Suprapubic skin (tissue), 4 donors: ENCODE measurements around the gene ING2. TPM values are rescaled to one million over a fixed set of nuclear protein-coding genes. Genes with fewer than 3 reads are reported as not detected.

ENCODE experiments used
- DNase-seq, 2 donors: peaks; one replicate each; pipeline ENCODE4 v3.0.0-alpha.2; 2019; ENCODE audit warnings: low spot score in 2 of 2
- H3K27ac ChIP-seq: fragments of 200-600 bp; sonication (generic); one replicate; pipeline ENCODE4 v1.5.1; 2019
- H3K27me3 ChIP-seq: fragments of 200-600 bp; sonication (generic); one replicate; pipeline ENCODE4 v1.5.1; 2019
- H3K36me3 ChIP-seq: fragments of 200-600 bp; sonication (generic); one replicate; pipeline ENCODE4 v1.5.1; 2019
- H3K4me1 ChIP-seq: fragments of 200-600 bp; sonication (generic); one replicate; pipeline ENCODE4 v1.5.1; 2019
- H3K4me3 ChIP-seq: fragments of 200-600 bp; sonication (generic); one replicate; pipeline ENCODE4 v1.5.1; 2019; ENCODE audit warnings: mild to moderate bottlenecking
- H3K9me3 ChIP-seq: fragments of 200-600 bp; sonication (generic); one replicate; pipeline ENCODE4 v1.5.1; 2019
- EP300 ChIP-seq: sonication (generic); formaldehyde crosslinking; IDR thresholded peaks from one replicate; pipeline ENCODE4 v1.6.1; 2017; ENCODE audit warnings: antibody characterized with exemption
- POLR2A ChIP-seq, 2 donors: fragments of 450-650 bp; IDR thresholded peaks; one replicate each; pipeline ENCODE4 v1.6.1; 2017; ENCODE audit warnings: antibody characterized with exemption in 2 of 2, mild to moderate bottlenecking in 2 of 2, moderate library complexity in 2 of 2
- POLR2AphosphoS5 ChIP-seq, 3 donors: sonication (generic); formaldehyde crosslinking; IDR thresholded peaks; one replicate each; pipeline ENCODE4 v1.6.1; 2017; ENCODE audit warnings: antibody characterized with exemption in 3 of 3
- WGBS: methylation state at CpG from one replicate; pipeline ENCODE4 v1.1.5; 2018; 5-methylcytosine and 5-hydroxymethylcytosine counted together
- total RNA-seq, 4 donors: library from RNA; depleted of rRNA; stranded (reverse); fragments of >200 nt; gene quantifications; one replicate each; pipeline ENCODE4 v1.1.0, GENCODE V29; 2016
- TF ChIP-seq, protein P1 (sequence below), 2 donors: fragments of 200-600 bp in 1 of 2; fragments of 450-650 bp in 1 of 2; sonication (generic) in 1 of 2; IDR thresholded peaks; one replicate each; pipeline ENCODE4 v1.5.1; 2016 to 2019; ENCODE audit warnings: antibody characterized with exemption in 2 of 2, mild to moderate bottlenecking in 1 of 2, moderate library complexity in 1 of 2

ING2 gene
- total RNA-seq, 4 donors from 2014 or later: 9.9 to 21.2 (median 18.8) TPM

DNA sequence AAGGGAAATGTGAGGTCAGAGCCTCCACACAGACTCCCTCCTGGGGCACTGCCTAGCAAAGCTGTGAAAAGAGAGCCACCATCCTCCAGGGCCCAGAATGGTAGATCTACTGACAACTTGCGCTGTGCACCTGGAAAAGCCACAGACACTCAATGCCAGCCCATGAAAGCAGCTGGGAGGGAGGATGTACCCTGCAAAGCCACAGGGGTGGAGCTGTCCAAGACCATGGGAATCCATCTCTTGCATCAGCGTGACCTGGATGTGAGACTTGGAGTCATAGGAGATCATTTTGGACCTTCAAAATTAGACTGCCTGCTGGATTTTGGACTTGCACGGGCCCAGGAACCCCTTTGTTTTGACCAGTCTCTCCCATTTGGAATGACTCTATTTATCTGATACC is 37.6 kb upstream of the ING2 start:
- peaks cover 8% of the 10 kb centered on the region for H3K4me1 ChIP-seq
- 88% methylated on average over 2 of the region's 3 CpGs for WGBS

DNA sequence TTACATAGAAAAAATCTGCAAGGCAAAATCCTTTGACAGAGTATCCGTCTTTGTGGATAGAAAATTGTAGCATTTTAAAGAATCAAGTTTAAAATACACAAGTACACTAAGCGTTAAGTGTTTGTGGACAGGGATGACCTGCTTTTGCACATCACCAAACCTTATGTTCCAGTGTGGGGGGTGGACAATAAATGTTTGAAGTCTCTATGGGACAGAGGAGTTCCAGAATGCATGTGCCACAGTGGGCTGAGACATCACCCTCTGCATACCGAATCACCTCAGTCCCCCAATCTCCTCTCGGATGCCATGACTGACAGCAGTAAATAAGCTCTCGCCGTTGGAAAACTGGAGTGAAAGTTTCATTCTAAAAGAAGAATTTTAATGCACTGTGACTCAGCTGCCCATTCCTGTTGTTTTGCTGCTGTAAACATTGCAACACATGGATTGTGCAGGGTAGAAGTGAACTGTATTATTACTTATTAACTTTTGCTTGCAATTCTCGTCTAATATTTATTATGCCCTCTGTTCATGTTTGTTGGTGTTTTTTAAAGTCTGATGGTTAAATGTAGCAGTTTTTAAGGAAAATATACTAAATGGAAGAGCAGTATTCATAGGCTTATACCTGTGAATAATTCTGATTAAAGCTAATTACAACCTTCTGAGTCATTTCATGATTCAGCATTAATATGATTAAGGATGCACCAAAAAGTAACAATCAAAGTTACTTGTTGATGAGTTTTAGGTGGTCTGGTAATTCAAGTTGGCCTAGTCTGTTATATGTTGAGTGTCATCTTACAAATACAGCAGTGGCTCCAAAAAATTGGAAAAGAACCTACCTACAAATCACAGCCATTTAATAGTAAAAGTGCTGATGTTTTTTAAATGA is 36.4 kb upstream of the ING2 start:
- H3K4me3 ChIP-seq: no peak overlapping the region
- no peak for DNase-seq
- no peaks in the 10 kb centered on the region for H3K36me3 ChIP-seq
- WGBS: 74% methylated on average over 7 of the region's 7 CpGs
- peaks cover 10% of the 10 kb centered on the region for H3K4me1 ChIP-seq
- TF ChIP-seq POLR2A (IDR thresholded peaks at IDR 0.05) (no peak), POLR2AphosphoS5 (IDR thresholded peaks at IDR 0.05) (no peak), EP300 (no peak)
- TF ChIP-seq, protein P1, sequence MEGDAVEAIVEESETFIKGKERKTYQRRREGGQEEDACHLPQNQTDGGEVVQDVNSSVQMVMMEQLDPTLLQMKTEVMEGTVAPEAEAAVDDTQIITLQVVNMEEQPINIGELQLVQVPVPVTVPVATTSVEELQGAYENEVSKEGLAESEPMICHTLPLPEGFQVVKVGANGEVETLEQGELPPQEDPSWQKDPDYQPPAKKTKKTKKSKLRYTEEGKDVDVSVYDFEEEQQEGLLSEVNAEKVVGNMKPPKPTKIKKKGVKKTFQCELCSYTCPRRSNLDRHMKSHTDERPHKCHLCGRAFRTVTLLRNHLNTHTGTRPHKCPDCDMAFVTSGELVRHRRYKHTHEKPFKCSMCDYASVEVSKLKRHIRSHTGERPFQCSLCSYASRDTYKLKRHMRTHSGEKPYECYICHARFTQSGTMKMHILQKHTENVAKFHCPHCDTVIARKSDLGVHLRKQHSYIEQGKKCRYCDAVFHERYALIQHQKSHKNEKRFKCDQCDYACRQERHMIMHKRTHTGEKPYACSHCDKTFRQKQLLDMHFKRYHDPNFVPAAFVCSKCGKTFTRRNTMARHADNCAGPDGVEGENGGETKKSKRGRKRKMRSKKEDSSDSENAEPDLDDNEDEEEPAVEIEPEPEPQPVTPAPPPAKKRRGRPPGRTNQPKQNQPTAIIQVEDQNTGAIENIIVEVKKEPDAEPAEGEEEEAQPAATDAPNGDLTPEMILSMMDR (IDR thresholded peaks at IDR 0.05): no peak
- no peaks in the 10 kb centered on the region for H3K27me3 ChIP-seq
- no peak overlapping the region for H3K27ac ChIP-seq
- H3K9me3 ChIP-seq: no peaks in the 10 kb centered on the region

More for the DNA sequence above, 37.6 kb upstream of the ING2 start:
- TF ChIP-seq EP300: no peak
- TF ChIP-seq POLR2AphosphoS5 (IDR thresholded peaks at IDR 0.05): no peak
- TF ChIP-seq, protein P1 (IDR thresholded peaks at IDR 0.05): no peak
- no peaks in the 10 kb centered on the region for H3K27me3 ChIP-seq
- DNase-seq: no peak
- no peaks in the 10 kb centered on the region for H3K36me3 ChIP-seq
- no peak overlapping the region for H3K27ac ChIP-seq
- no peak overlapping the region for H3K4me3 ChIP-seq
- no peaks in the 10 kb centered on the region for H3K9me3 ChIP-seq

DNA sequence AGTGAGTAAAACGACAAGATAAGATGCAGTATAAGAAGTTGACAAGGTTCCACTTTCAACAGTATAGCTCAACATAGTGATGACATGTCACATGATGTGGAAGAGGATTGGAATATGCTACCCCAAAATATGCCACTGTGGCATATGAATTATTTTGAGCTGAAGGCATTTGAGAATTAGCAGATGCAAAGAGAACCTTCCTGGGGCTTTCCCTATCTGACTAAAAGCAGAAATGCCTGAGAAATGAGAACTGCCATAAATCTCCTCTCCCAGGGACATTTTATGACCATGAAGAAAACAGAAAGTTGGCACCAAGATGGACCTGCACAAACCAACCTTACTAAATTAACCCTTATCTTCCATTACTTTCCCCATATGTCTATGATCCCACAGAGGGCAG is 35.6 kb upstream of the ING2 start:
- 97% methylated on average over 1 of the region's 1 CpG for WGBS
- Histone ChIP-seq H3K36me3 (no peaks in the 10 kb centered on the region), H3K27ac (no peak overlapping the region), H3K9me3 (no peaks in the 10 kb centered on the region), H3K4me1 (peaks cover 10% of the 10 kb centered on the region), H3K4me3 (no peak overlapping the region), H3K27me3 (no peaks in the 10 kb centered on the region)
- DNase-seq: no peak
- TF ChIP-seq POLR2A (IDR thresholded peaks at IDR 0.05): no peak
- TF ChIP-seq, protein P1 (IDR thresholded peaks at IDR 0.05): no peak
- TF ChIP-seq POLR2AphosphoS5 (IDR thresholded peaks at IDR 0.05): no peak
- TF ChIP-seq EP300: no peak

DNA sequence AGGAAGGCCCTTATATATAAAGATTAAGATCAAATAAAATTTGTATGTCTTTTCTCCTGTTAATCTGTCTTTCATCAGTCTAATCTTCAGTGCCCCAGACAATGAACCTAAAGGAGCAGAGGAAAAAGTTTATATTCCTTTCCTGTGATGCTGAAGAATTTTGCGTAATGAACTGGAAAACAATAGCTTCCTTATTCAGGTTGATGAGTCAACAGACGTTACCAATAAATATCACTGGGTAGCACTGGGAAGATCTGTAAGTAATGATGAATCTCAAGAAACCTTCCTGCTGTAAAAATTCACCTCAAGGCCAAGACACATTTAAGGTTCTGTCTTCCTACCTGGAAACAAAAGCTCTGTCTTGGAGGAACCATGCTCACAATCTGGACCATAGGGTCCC is 34.9 kb upstream of the ING2 start:
- Histone ChIP-seq H3K36me3 (no peaks in the 10 kb centered on the region), H3K9me3 (no peaks in the 10 kb centered on the region), H3K27me3 (no peaks in the 10 kb centered on the region), H3K4me3 (no peak overlapping the region), H3K27ac (no peak overlapping the region), H3K4me1 (peaks cover 10% of the 10 kb centered on the region)
- DNase-seq: no peak
- 69% methylated on average over 2 of the region's 2 CpGs for WGBS
- no peak for TF ChIP-seq POLR2AphosphoS5 (IDR thresholded peaks at IDR 0.05)
- TF ChIP-seq POLR2A (IDR thresholded peaks at IDR 0.05): no peak
- no peak for TF ChIP-seq EP300

DNA sequence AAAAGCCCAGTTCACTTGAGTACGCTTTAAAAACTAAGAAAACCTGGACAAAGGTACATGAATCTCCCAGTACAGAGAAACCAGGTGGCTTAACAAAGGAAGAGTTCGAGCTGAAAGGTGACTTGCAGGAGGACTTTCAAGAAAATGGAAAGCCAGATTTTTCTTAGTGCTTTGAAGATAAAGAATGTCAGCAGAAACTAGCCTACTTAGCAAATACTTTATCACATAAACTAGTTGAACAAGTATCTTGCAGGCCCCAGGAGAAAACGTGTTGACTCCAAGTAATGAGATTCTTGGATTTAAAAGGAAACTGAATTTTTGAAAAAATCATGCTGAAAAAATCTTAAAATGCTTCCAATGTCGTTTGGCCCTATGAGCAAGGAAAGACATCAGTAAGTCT is 34.0 kb upstream of the ING2 start:
- no peak for DNase-seq
- H3K27me3 ChIP-seq: no peaks in the 10 kb centered on the region
- peaks cover 10% of the 10 kb centered on the region for H3K4me1 ChIP-seq
- WGBS: 57% methylated on average over 4 of the region's 4 CpGs
- TF ChIP-seq, protein P1 (IDR thresholded peaks at IDR 0.05): no peak
- TF ChIP-seq POLR2AphosphoS5 (IDR thresholded peaks at IDR 0.05) (no peak), POLR2A (IDR thresholded peaks at IDR 0.05) (no peak), EP300 (no peak)
- no peaks in the 10 kb centered on the region for H3K36me3 ChIP-seq
- H3K9me3 ChIP-seq: no peaks in the 10 kb centered on the region
- H3K27ac ChIP-seq: no peak overlapping the region
- no peak overlapping the region for H3K4me3 ChIP-seq
